ENCODE data around the gene PROM2.

Gene PROM2

DNA sequence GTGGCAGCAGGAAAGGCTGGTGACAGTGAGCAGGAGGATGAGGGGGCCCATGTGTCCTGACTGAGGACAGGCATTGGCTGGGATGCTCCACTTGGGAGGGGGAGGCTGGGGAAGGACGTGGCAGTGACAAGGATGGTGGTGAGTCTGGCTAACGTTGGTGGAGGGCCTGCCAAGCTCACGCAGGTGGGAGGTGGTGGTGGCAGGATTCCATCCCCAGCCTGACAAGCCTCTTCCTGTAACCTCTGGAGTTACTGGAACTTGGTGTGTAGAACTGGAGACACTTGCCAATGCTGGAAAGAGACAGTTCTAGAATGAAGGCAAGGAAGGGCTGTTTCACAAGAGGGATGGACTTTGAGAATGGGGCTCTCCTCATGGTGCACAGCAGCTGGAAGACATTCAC lies 8.2 kb downstream of the PROM2 start:
- H3K36me3 ChIP-seq (ENCODE audit: control insufficient read depth, insufficient read depth, low read length), result no peaks in the 10 kb centered on the region
- no peaks in the 10 kb centered on the region for H3K27me3 ChIP-seq (replicated peaks; ENCODE audit: control insufficient read depth, insufficient read depth, low read length)
- TF ChIP-seq, protein P1, sequence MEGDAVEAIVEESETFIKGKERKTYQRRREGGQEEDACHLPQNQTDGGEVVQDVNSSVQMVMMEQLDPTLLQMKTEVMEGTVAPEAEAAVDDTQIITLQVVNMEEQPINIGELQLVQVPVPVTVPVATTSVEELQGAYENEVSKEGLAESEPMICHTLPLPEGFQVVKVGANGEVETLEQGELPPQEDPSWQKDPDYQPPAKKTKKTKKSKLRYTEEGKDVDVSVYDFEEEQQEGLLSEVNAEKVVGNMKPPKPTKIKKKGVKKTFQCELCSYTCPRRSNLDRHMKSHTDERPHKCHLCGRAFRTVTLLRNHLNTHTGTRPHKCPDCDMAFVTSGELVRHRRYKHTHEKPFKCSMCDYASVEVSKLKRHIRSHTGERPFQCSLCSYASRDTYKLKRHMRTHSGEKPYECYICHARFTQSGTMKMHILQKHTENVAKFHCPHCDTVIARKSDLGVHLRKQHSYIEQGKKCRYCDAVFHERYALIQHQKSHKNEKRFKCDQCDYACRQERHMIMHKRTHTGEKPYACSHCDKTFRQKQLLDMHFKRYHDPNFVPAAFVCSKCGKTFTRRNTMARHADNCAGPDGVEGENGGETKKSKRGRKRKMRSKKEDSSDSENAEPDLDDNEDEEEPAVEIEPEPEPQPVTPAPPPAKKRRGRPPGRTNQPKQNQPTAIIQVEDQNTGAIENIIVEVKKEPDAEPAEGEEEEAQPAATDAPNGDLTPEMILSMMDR (IDR thresholded peaks at IDR 0.05; ENCODE audit: insufficient read depth, low read length, poor library complexity, severe bottlenecking), result no peak
- DNase-seq (ENCODE audit: extremely low read depth, insufficient read length), result no peak
- no peak overlapping the region for H3K4me3 ChIP-seq (replicated peaks; ENCODE audit: low read depth, low read length)

DNA sequence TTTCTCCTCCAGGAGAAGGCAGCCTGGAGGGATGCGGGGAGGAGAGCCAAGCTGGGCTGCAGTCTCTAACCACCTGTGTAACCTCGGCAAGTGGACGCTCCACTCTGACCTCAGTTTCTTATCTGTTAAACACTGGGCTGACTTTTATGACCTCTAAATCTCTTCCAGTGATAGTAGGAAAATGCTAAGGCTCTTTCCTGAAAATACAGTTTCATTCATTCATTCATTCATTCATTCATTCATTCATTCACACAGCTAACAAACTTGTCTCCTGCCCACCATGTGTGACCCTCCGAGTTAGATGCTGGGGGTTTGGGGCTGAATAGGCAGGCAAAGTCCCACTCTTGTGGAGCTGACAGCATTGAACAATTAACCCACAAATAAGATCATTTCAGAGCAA lies 9.3 kb downstream of the PROM2 start:
- no peak for DNase-seq (ENCODE audit: extremely low read depth, insufficient read length)
- TF ChIP-seq, protein P1 (IDR thresholded peaks at IDR 0.05; ENCODE audit: insufficient read depth, low read length, poor library complexity, severe bottlenecking), result no peak
- Histone ChIP-seq H3K4me3 (replicated peaks; ENCODE audit: low read depth, low read length) (no peak overlapping the region), H3K36me3 (ENCODE audit: control insufficient read depth, insufficient read depth, low read length) (no peaks in the 10 kb centered on the region), H3K27me3 (replicated peaks; ENCODE audit: control insufficient read depth, insufficient read depth, low read length) (no peaks in the 10 kb centered on the region)

DNA sequence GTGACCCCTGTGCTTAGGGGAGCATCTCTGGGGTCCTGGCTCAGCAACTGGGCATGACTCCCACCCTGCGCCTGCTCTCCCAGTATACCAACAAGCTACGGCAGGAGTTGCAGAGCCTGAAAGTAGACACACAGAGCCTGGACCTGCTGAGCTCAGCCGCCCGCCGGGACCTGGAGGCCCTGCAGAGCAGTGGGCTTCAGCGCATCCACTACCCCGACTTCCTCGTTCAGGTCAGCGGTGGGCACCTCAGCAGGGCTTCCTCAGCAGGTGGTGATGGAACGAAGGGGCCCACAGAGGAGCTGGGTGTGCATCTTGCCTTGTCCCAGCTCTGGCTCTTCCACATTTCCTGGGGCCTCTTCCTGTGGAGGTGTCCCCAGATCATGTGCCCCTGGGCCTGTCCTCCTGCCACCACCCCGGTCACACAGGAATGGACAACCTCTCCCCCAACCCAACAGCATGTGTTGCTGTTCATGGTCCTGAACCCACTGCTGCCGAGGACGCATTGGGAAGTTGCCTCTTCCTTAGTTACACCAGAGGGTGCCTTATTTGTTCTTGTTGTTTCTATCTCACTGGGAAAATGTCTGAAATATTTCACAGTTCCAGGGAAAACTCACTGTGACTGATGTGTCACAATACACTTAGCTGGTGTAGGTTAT lies 10.8 kb downstream of the PROM2 start:
- no peaks in the 10 kb centered on the region for H3K27me3 ChIP-seq (replicated peaks; ENCODE audit: control insufficient read depth, insufficient read depth, low read length)
- no peaks in the 10 kb centered on the region for H3K36me3 ChIP-seq (ENCODE audit: control insufficient read depth, insufficient read depth, low read length)
- no peak overlapping the region for H3K4me3 ChIP-seq (replicated peaks; ENCODE audit: low read depth, low read length)
- TF ChIP-seq, protein P1 (IDR thresholded peaks at IDR 0.05; ENCODE audit: insufficient read depth, low read length, poor library complexity, severe bottlenecking), result no peak
- no peak for DNase-seq (ENCODE audit: extremely low read depth, insufficient read length)

DNA sequence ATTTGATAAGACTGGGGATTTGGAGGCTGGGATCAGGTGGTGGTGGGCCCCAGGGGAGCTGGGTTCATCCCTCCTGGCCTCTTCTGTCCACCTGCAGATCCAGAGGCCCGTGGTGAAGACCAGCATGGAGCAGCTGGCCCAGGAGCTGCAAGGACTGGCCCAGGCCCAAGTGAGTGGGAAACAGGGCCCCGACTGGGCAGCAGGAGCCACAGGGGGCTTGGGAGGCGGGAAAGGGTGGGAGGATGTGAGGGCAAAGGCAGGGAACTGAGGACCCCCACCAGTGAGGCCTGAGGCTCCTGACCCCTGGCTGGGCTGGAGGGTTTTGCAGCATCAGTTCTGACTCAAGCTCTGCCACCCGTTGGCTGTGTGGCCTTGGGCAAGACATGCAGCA lies 11.3 kb downstream of the PROM2 start:
- no peaks in the 10 kb centered on the region for H3K27me3 ChIP-seq (replicated peaks; ENCODE audit: control insufficient read depth, insufficient read depth, low read length)
- H3K36me3 ChIP-seq (ENCODE audit: control insufficient read depth, insufficient read depth, low read length), result no peaks in the 10 kb centered on the region
- TF ChIP-seq, protein P1 (IDR thresholded peaks at IDR 0.05; ENCODE audit: insufficient read depth, low read length, poor library complexity, severe bottlenecking), result no peak

DNA sequence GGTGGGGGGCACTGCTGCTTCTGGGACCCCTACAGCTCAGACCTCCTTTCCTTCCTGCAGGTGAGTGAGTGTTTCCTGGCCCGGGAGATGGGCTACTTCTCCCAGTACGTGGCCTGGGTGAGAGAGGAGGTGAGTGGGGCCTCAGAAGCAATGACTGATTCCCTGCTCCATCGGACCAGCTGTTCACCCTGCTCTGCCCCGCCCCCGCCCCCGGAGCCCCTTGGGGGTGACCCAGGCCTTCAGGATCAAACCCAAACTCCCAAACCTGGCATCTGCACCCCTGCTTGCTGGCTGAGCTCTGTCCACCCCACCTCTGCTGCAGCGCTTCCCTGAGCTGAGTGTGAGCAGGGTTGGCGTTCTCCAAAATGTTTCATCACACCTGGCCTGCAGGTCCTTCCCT lies 13.1 kb downstream of the PROM2 start:
- TF ChIP-seq, protein P1 (IDR thresholded peaks at IDR 0.05; ENCODE audit: insufficient read depth, low read length, poor library complexity, severe bottlenecking), result no peak
- Histone ChIP-seq H3K4me3 (replicated peaks; ENCODE audit: low read depth, low read length) (no peak overlapping the region), H3K36me3 (ENCODE audit: control insufficient read depth, insufficient read depth, low read length) (no peaks in the 10 kb centered on the region), H3K27me3 (replicated peaks; ENCODE audit: control insufficient read depth, insufficient read depth, low read length) (no peaks in the 10 kb centered on the region)
- DNase-seq (ENCODE audit: extremely low read depth, insufficient read length), result no peak

More for the DNA sequence above, 11.3 kb downstream of the PROM2 start:
- DNase-seq (ENCODE audit: extremely low read depth, insufficient read length), result no peak
- H3K4me3 ChIP-seq (replicated peaks; ENCODE audit: low read depth, low read length), result no peak overlapping the region

DNA sequence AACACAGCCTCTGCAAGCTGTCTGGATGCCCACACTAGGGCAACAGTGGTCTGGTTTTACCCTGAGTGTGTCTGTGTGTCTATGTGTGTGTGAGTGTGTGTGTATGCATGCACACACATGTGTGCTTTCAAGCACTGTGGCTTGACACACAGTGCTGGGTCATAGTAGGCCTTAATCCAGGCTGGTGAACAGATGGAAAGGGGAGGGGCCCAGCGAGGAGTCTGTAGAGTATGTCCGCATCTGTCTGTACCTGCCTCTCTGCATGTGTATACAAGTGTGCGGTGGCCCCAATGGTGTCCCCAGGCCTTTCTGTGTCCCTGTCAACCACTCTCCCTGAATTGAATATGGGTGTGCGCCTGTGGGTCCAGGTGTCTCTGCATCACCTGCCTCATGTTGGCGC lies 13.6 kb downstream of the PROM2 start:
- Histone ChIP-seq H3K27me3 (replicated peaks; ENCODE audit: control insufficient read depth, insufficient read depth, low read length) (no peaks in the 10 kb centered on the region), H3K4me3 (replicated peaks; ENCODE audit: low read depth, low read length) (no peak overlapping the region), H3K36me3 (ENCODE audit: control insufficient read depth, insufficient read depth, low read length) (no peaks in the 10 kb centered on the region)
- no peak for DNase-seq (ENCODE audit: extremely low read depth, insufficient read length)
- TF ChIP-seq, protein P1 (IDR thresholded peaks at IDR 0.05; ENCODE audit: insufficient read depth, low read length, poor library complexity, severe bottlenecking), result no peak
